H1 (cell line): ENCODE measurements around the gene BRPF1. TPM values are rescaled to one million over a fixed set of nuclear protein-coding genes. Genes with fewer than 3 reads are reported as not detected.

ENCODE experiments used
- CTCF ChIA-PET: fragments of 300-600 bp; sonication (Branson Sonifier 250); formaldehyde crosslinking; loops from one replicate; lab custom pipeline; 2021; ENCODE audit not compliant: partially characterized antibody; lab: Charles Lee
- POLR2A ChIA-PET: fragments of 300-600 bp; sonication (Branson Sonifier 250); formaldehyde crosslinking; loops from one replicate; lab custom pipeline; 2021; ENCODE audit warnings: inconsistent platforms; ENCODE audit not compliant: partially characterized antibody; lab: Charles Lee
- DNase-seq, 2 experiments: peaks; one replicate each; pipeline versions ENCODE4 v3.0.0 to v3.0.0-alpha.2; 2010 to 2022; ENCODE audit warnings: low spot score in 2 of 2, low read depth in 1 of 2, mixed read lengths in 1 of 2
- FAIRE-seq: peaks from 2 replicates; lab custom pipeline; 2011; peaks lifted over from hg19 to GRCh38; lab: Jason Lieb, UNC
- H2AFZ ChIP-seq: 2 replicates; pipeline ENCODE4 v1.8.1; 2012; ENCODE audit warnings: low read length, inconsistent platforms
- H2AK5ac ChIP-seq: 2 replicates; pipeline ENCODE4 v1.6.1; 2013; ENCODE audit warnings: low read depth, low read length
- H2BK120ac ChIP-seq: replicated peaks from 2 replicates; pipeline ENCODE3; 2013; ENCODE audit warnings: low read depth, low read length, inconsistent platforms
- H2BK12ac ChIP-seq: 2 replicates; pipeline ENCODE4 v1.6.1; 2013; ENCODE audit warnings: low read depth, low read length
- H2BK15ac ChIP-seq: 2 replicates; pipeline ENCODE4 v1.6.1; 2013; ENCODE audit warnings: low read length
- H2BK20ac ChIP-seq: 2 replicates; pipeline ENCODE4 v1.6.1; 2013; ENCODE audit warnings: low read length
- H2BK5ac ChIP-seq: 2 replicates; pipeline ENCODE4 v1.6.1; 2013; ENCODE audit warnings: low read depth, low read length
- H3K14ac ChIP-seq: 2 replicates; pipeline ENCODE4 v1.6.1; 2013; ENCODE audit warnings: inconsistent platforms; ENCODE audit not compliant: insufficient read length
- H3K18ac ChIP-seq: 2 replicates; pipeline ENCODE4 v1.6.1; 2013; ENCODE audit warnings: low read length; ENCODE audit errors: extremely low read depth
- H3K23ac ChIP-seq: 2 replicates; pipeline ENCODE4 v1.6.1; 2013; ENCODE audit warnings: inconsistent platforms; ENCODE audit not compliant: insufficient read length
- H3K23me2 ChIP-seq: 2 replicates; pipeline ENCODE4 v1.6.1; 2013; ENCODE audit warnings: low read depth, low read length
- H3K27ac ChIP-seq: 2 replicates; pipeline ENCODE4 v1.6.1; 2011; ENCODE audit warnings: low read depth, low read length, inconsistent platforms
- H3K27me3 ChIP-seq, 4 experiments: replicated peaks in 1 of 4; 1 replicate in 1 of 4; 2 replicates in 3 of 4; pipeline versions ENCODE4 v1.6.1 to v1.8.1; 2011 to 2013; ENCODE audit warnings: low read length in 3 of 4, mild to moderate bottlenecking in 3 of 4, inconsistent platforms in 2 of 4, mixed read lengths in 2 of 4, moderate library complexity in 1 of 4; ENCODE audit not compliant: control insufficient read depth in 3 of 4, insufficient read depth in 3 of 4; ENCODE audit errors: extremely low read depth in 1 of 4
- H3K36me3 ChIP-seq, 4 experiments: 2 replicates each; pipeline versions ENCODE4 v1.6.1 to v1.8.1; 2011 to 2013; ENCODE audit warnings: mild to moderate bottlenecking in 4 of 4, low read length in 3 of 4, moderate library complexity in 2 of 4, control low read depth in 1 of 4, inconsistent platforms in 1 of 4; ENCODE audit not compliant: insufficient read depth in 4 of 4, control insufficient read depth in 2 of 4
- H3K4ac ChIP-seq: replicated peaks from 2 replicates; pipeline ENCODE3; 2013; ENCODE audit warnings: low read length, low read depth, mixed read lengths, inconsistent platforms; ENCODE audit not compliant: insufficient read length
- H3K4me1 ChIP-seq, 4 experiments: replicated peaks in 1 of 4; 1 replicate in 1 of 4; 2 replicates in 3 of 4; pipeline versions ENCODE4 v1.6.1 to v1.8.1; 2011 to 2013; ENCODE audit warnings: low read length in 3 of 4, inconsistent platforms in 2 of 4, mixed read lengths in 1 of 4; ENCODE audit not compliant: insufficient read depth in 4 of 4, control insufficient read depth in 3 of 4
- H3K4me2 ChIP-seq, 2 experiments: 2 replicates each; pipeline versions ENCODE4 v1.6.1 to v1.8.1; 2011 to 2013; ENCODE audit warnings: low read depth in 2 of 2, low read length in 2 of 2, control low read depth in 1 of 2, inconsistent platforms in 1 of 2, mild to moderate bottlenecking in 1 of 2; ENCODE audit not compliant: insufficient read depth in 1 of 2
- H3K4me3 ChIP-seq, 4 experiments: fragments of 200-600, 300-600 bp in 1 of 4; sonication (generic), shearing (Covaris generic), sonication (Bioruptor Twin) in 1 of 4; 2 replicates each; pipeline versions ENCODE4 v1.5.1 to v1.8.1; 2011 to 2016; ENCODE audit warnings: low read length in 4 of 4, low read depth in 3 of 4, control low read depth in 2 of 4, inconsistent platforms in 2 of 4, mild to moderate bottlenecking in 2 of 4, mixed read lengths in 1 of 4, moderate library complexity in 1 of 4; ENCODE audit not compliant: insufficient read depth in 2 of 4; ENCODE audit errors: extremely low read depth in 1 of 4
- H3K56ac ChIP-seq: replicated peaks from 2 replicates; pipeline ENCODE3; 2013; ENCODE audit warnings: low read depth, mild to moderate bottlenecking, mixed read lengths, low read length, inconsistent platforms; ENCODE audit not compliant: insufficient read length
- H3K79me1 ChIP-seq: 2 replicates; pipeline ENCODE4 v1.6.1; 2013; ENCODE audit warnings: low read depth, low read length, control low read depth
- H3K79me2 ChIP-seq, 2 experiments: 2 replicates each; pipeline versions ENCODE4 v1.6.1 to v1.8.1; 2012 to 2013; ENCODE audit warnings: low read length in 2 of 2, mild to moderate bottlenecking in 2 of 2, inconsistent platforms in 1 of 2; ENCODE audit not compliant: insufficient read depth in 2 of 2, control insufficient read depth in 1 of 2
- H3K9ac ChIP-seq, 4 experiments: replicated peaks in 1 of 4; 1 replicate in 1 of 4; 2 replicates in 3 of 4; pipeline versions ENCODE4 v1.6.1 to v1.8.1; 2011 to 2013; ENCODE audit warnings: low read depth in 3 of 4, low read length in 3 of 4, control low read depth in 2 of 4, mild to moderate bottlenecking in 2 of 4, moderate library complexity in 2 of 4, inconsistent platforms in 1 of 4; ENCODE audit errors: extremely low read depth in 1 of 4
- H3K9me3 ChIP-seq, 2 experiments: 2 replicates each; pipeline versions ENCODE4 v1.6.1 to v1.8.1; 2012 to 2013; ENCODE audit warnings: mild to moderate bottlenecking in 2 of 2, moderate library complexity in 2 of 2, control low read depth in 1 of 2, inconsistent platforms in 1 of 2, low read depth in 1 of 2, low read length in 1 of 2, mixed read lengths in 1 of 2; ENCODE audit not compliant: insufficient read depth in 2 of 2
- H4K20me1 ChIP-seq, 2 experiments: replicated peaks in 1 of 2; 2 replicates each; pipeline versions ENCODE3 to v1.8.1; 2011 to 2013; ENCODE audit warnings: inconsistent platforms in 2 of 2, low read length in 2 of 2, mild to moderate bottlenecking in 1 of 2; ENCODE audit not compliant: insufficient read depth in 2 of 2, control insufficient read depth in 1 of 2
- H4K5ac ChIP-seq: 2 replicates; pipeline ENCODE4 v1.6.1; 2013; ENCODE audit warnings: low read length, low read depth, mixed read lengths, inconsistent platforms; ENCODE audit not compliant: insufficient read length
- H4K8ac ChIP-seq: 2 replicates; pipeline ENCODE4 v1.8.0; 2013; ENCODE audit warnings: mild to moderate bottlenecking, moderate library complexity, low read length, inconsistent platforms; ENCODE audit not compliant: insufficient read depth; ENCODE audit errors: extremely low read depth
- H4K91ac ChIP-seq: replicated peaks from 2 replicates; pipeline ENCODE3; 2013; ENCODE audit warnings: low read length, mixed read lengths, inconsistent platforms; ENCODE audit not compliant: insufficient read length
- BACH1 ChIP-seq: IDR thresholded peaks from 2 replicates; pipeline ENCODE4 v1.6.1; 2012; ENCODE audit warnings: low read length, improper control_type of control experiment
- CHD2 ChIP-seq: IDR thresholded peaks from 2 replicates; pipeline ENCODE4 v1.6.1; 2012; ENCODE audit warnings: low read length, improper control_type of control experiment
- EZH2 ChIP-seq: fragments of 200-600 bp; sonication (generic); IDR thresholded peaks from 2 replicates; pipeline ENCODE4 v1.7.1; 2012; ENCODE audit warnings: low read depth, mild to moderate bottlenecking, moderate library complexity, low read length, inconsistent platforms; ENCODE audit not compliant: severe bottlenecking
- HDAC2 ChIP-seq, 2 experiments: fragments of 300-600 bp in 1 of 2; sonication (generic) in 1 of 2; IDR thresholded peaks; 2 replicates each; pipeline ENCODE4 v1.6.1; 2011 to 2012; ENCODE audit warnings: low read depth in 2 of 2, low read length in 2 of 2, mild to moderate bottlenecking in 2 of 2, moderate library complexity in 2 of 2, borderline replicate concordance in 1 of 2, inconsistent platforms in 1 of 2
- MAFK ChIP-seq: IDR thresholded peaks from 2 replicates; pipeline ENCODE4 v1.6.1; 2012; ENCODE audit warnings: low read depth, mild to moderate bottlenecking, improper control_type of control experiment, low read length
- RAD21 ChIP-seq, 2 experiments: IDR thresholded peaks in 1 of 2; conservative IDR thresholded peaks in 1 of 2; 2 replicates each; pipeline ENCODE4 v1.6.1; 2011; ENCODE audit warnings: low read depth in 2 of 2, low read length in 2 of 2, improper control_type of control experiment in 1 of 2, inconsistent platforms in 1 of 2, mild to moderate bottlenecking in 1 of 2, moderate library complexity in 1 of 2
- RNF2 ChIP-seq: fragments of 200-900, 300-1000 bp; sonication (generic); IDR thresholded peaks from 2 replicates; pipeline ENCODE4 v1.7.1; 2016; ENCODE audit warnings: borderline replicate concordance, low read depth, mild to moderate bottlenecking, antibody characterized with exemption, low read length; ENCODE audit not compliant: poor library complexity, severe bottlenecking; ENCODE audit errors: missing control alignments
- RXRA ChIP-seq: IDR thresholded peaks from 2 replicates; pipeline ENCODE4 v1.6.1; 2011; ENCODE audit warnings: low read depth, mild to moderate bottlenecking, low read length, moderate library complexity; ENCODE audit not compliant: insufficient read depth
- SAP30 ChIP-seq: fragments of 300-600 bp; sonication (generic); IDR thresholded peaks from 2 replicates; pipeline ENCODE4 v1.7.1; 2012; ENCODE audit warnings: low read length, moderate library complexity, mild to moderate bottlenecking, inconsistent platforms; ENCODE audit not compliant: insufficient read depth, insufficient replicate concordance
- TAF1 ChIP-seq: IDR thresholded peaks from 2 replicates; pipeline ENCODE4 v1.6.1; 2011; ENCODE audit warnings: mild to moderate bottlenecking, low read depth, low read length
- WGBS, 2 experiments: shearing (Covaris generic) in 1 of 2; methylation state at CpG; one replicate each; pipeline versions ENCODE4 v1.1.6 to v1.1.7; 2013 to 2015; ENCODE audit warnings: low lambda C conversion rate in 2 of 2, mixed read lengths in 2 of 2, inconsistent platforms in 1 of 2, low coverage in 1 of 2, missing lambda C conversion rate in 1 of 2; ENCODE audit not compliant: insufficient replicate concordance in 2 of 2, insufficient coverage in 1 of 2, insufficient read length in 1 of 2; ENCODE audit errors: extremely low coverage in 1 of 2, missing lambda C conversion rate in 1 of 2; 5-methylcytosine and 5-hydroxymethylcytosine counted together
- polyA plus RNA-seq, 7 experiments: library from polyadenylated mRNA; depleted of rRNA in 3 of 7; stranded (reverse) in 5 of 7; unstranded in 2 of 7; fragments of >200 nt in 5 of 7; fragments of 200-250 nt in 2 of 7; gene quantifications; 1 replicate in 5 of 7; 2 replicates in 1 of 7; 4 replicates in 1 of 7; pipeline versions ENCODE4 v1.2.1 to v1.2.3, GENCODE V29; 2011 to 2013; ENCODE audit warnings: missing spikeins in 2 of 7, mixed read lengths in 2 of 7
- total RNA-seq: library from RNA; stranded (reverse); fragmentation: NEBNext Ultra II Directional; extraction: Animal tissue kit (Norgen Biotek cat#: 25700); gene quantifications from 2 replicates; pipeline ENCODE4 v1.2.1, GENCODE V29; 2021
- TF ChIP-seq, protein P1 (sequence below): IDR thresholded peaks from 2 replicates; pipeline ENCODE4 v1.6.1; 2011; ENCODE audit warnings: low read length, improper control_type of control experiment

BRPF1 gene
- total and polyA plus RNA-seq, 2 of the 8 experiments (the other 6 are each of a cell fraction or from before 2014, with no cell fraction given) = 11.3 to 21.7 TPM

GRCh38 chr3:9683426-9683825, 48.1 kb upstream of the BRPF1 start:
- H4K91ac ChIP-seq = no peak overlapping the region
- H3K9me3 ChIP-seq = no peaks in the 10 kb centered on the region
- H3K4me2 ChIP-seq = no peak overlapping the region
- ChIA-PET CTCF (interaction anchor here (2.4 kb wide), 1 partner anchor 180 kb away, joined by 5 read pairs; no protein-coding TSS in a partner anchor), POLR2A (no interaction called here)
- no peak overlapping the region for H2BK5ac ChIP-seq
- no peak overlapping the region for H2BK20ac ChIP-seq
- FAIRE-seq (no peak), DNase-seq (no peak)
- H2BK12ac ChIP-seq = no peak overlapping the region
- H3K23ac ChIP-seq = no peak overlapping the region
- no peak overlapping the region for H2AFZ ChIP-seq
- H4K5ac ChIP-seq = no peak overlapping the region
- no peak overlapping the region for H3K18ac ChIP-seq
- no peak overlapping the region for H2AK5ac ChIP-seq
- H2BK15ac ChIP-seq = no peak overlapping the region
- H3K56ac ChIP-seq = no peak overlapping the region
- H3K9ac ChIP-seq = no peak overlapping the region
- no peak overlapping the region for H2BK120ac ChIP-seq
- H3K14ac ChIP-seq = no peak overlapping the region
- H3K27me3 ChIP-seq = no peaks in the 10 kb centered on the region
- no peaks in the 10 kb centered on the region for H3K4me1 ChIP-seq
- TF ChIP-seq RAD21 (IDR thresholded peaks at IDR 0.05 in 1 of 2, conservative IDR thresholded peaks at IDR 0.05 in 1 of 2; ENCODE audit: low read depth in 2 of 2, low read length in 2 of 2) (no peak), HDAC2 (IDR thresholded peaks at IDR 0.05; ENCODE audit: borderline replicate concordance in 1 of 2, low read depth in 2 of 2, low read length in 2 of 2) (no peak), RNF2 (no peak), TAF1 (no peak), EZH2 (no peak), RXRA (no peak), BACH1 (no peak), CHD2 (no peak), SAP30 (no peak), MAFK (no peak)
- TF ChIP-seq, protein P1, sequence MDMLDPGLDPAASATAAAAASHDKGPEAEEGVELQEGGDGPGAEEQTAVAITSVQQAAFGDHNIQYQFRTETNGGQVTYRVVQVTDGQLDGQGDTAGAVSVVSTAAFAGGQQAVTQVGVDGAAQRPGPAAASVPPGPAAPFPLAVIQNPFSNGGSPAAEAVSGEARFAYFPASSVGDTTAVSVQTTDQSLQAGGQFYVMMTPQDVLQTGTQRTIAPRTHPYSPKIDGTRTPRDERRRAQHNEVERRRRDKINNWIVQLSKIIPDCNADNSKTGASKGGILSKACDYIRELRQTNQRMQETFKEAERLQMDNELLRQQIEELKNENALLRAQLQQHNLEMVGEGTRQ = no peak
- H3K4ac ChIP-seq = no peak overlapping the region
- H3K79me1 ChIP-seq = no peaks in the 10 kb centered on the region
- no peak overlapping the region for H3K4me3 ChIP-seq
- H3K23me2 ChIP-seq = no peaks in the 10 kb centered on the region
- H3K36me3 ChIP-seq = peaks cover 13 to 49% (median 24%) of the 10 kb centered on the region in 4 experiments; a peak in 7 of 8 replicates
- H3K79me2 ChIP-seq = no peaks in the 10 kb centered on the region
- peaks cover 1 to 5% of the 10 kb centered on the region in 2 experiments for H4K20me1 ChIP-seq
- H4K8ac ChIP-seq = no peak overlapping the region
- H3K27ac ChIP-seq = no peak overlapping the region
- WGBS, 2 experiments = 92% methylated on average over 3 of the region's 3 CpGs; no CpG with 5 or more reads in 1 of the 2 experiments
